GM20000 (cell line): ENCODE data around the gene TREX2.

ENCODE experiments used
- DNase-seq: peaks from one replicate; pipeline ENCODE4 v3.0.0; 2012; ENCODE audit warnings: low spot score
- CTCF ChIP-seq: IDR thresholded peaks from 2 replicates; pipeline ENCODE4 v1.5.1; 2012; ENCODE audit warnings: mild to moderate bottlenecking, control low read depth; ENCODE audit errors: extremely low read depth, missing control alignments

Gene TREX2

DNA sequence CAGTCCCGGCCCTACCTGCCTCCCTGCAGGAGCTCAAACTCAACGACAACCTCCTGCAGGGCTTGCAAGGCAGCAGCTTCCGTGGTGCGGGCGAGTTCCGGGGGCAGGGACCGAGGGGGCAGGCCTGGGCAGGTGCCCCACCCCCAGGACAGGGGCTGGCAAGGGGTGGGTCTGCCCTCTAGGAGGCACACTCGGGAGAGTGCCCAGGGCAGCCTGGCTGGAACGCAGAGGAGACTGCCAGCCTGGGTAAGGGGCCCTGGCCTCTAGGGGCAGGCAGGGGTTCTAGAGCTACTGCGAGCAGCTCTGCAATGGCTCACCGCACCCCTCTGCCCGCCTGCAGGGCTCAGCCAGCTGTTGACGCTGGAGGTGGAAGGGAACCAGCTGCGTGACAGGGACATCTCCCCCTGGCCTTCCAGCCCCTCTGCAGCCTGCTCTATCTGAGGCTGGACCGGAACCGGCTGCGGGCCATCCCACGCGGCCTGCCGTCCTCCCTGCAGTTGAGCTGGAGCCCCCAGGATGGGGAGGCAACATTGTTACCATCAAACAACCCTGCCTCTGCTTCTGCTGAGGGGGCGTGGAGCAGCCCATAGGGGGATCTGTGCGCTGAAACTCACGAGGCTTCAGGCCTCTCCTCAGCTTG lies 36.6 kb upstream of the TREX2 start:
- no peak for DNase-seq
- TF ChIP-seq CTCF: no peak

DNA sequence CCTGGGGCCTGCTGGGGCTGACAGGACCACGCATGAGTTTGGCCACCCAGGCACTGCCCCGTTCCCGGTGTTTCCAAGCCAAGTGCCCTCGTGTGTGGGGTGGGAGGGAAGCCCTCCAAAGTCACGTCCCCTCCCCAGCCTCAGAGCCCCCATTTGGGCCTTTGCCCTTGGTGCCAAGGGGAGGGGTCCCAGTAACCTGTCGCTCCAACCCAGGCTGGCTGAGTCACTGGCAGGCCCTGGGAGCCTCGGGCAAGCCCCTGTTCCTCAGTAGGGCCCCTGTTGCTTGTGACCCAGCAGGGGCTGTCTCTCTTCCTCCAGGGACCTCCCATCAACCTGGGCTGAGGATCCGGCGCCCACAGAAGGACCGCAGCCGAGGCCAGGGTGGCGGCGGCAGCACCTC lies 35.2 kb upstream of the TREX2 start:
- no peak for DNase-seq
- no peak for TF ChIP-seq CTCF

DNA sequence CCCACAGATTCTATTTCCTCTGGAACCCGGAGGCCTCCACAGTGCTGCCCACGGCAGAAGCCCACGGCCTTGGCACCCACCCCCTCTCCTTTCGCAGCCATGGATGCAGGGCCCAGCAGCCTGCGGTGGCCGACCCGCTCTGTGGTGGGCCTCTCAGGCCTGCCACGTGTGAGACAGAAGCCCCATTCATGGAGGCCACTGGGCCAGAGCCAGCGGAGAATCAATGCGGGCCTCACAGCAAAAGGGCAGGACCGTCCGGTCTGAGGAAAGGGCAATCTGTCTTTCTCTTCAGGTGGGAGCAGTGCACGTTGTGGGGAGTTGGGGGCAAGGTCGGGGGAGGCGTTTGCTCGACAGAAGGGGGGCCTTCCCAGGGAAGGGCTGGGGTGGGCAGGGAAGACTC lies 32.9 kb upstream of the TREX2 start:
- no peak for TF ChIP-seq CTCF
- DNase-seq: no peak

DNA sequence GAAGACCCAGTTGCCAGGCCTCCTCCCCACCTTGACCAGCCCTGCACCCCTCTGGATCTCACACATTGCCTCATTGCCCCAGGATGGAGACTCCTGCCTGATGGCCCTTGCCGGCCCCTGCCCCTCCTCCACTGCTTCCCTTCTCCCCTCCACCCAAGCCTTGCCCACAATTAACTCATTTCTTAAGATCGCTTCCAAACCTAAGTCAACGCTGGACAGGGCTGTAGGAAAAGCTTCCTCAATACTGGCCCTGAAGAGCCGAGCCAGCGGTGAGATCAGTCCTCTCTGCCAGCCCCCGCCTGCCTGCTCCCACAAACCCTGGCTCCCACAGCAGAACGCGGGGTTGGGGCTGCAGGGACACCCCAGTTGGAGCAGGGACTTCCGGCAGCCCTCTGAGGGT lies 32.0 kb upstream of the TREX2 start:
- no peak for DNase-seq
- TF ChIP-seq CTCF: no peak

DNA sequence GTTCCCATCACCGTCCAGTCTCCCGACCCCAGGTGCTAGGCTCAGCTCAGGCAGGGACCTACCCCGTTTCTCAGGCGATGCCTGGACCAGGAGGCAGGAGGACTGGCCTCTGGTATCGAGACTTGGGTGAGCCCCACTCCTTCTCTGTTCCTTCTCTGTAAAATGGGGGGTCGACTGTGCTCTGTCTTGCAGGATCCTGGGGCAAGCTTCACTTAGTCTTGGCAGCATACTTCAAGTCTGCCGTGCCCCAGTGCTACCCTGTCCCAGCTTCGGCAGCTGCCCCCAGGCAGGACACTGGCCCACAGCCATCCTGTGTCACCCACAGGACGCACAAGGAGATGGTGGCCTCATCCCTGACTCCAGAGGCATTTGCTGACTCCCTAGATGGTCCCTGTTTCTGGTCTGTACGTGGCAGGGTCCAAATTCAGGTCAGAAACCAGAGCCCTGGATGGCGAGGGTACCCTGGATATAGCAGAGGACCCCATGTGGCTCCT lies 31.6 kb upstream of the TREX2 start:
- no peak for DNase-seq
- TF ChIP-seq CTCF: no peak

DNA sequence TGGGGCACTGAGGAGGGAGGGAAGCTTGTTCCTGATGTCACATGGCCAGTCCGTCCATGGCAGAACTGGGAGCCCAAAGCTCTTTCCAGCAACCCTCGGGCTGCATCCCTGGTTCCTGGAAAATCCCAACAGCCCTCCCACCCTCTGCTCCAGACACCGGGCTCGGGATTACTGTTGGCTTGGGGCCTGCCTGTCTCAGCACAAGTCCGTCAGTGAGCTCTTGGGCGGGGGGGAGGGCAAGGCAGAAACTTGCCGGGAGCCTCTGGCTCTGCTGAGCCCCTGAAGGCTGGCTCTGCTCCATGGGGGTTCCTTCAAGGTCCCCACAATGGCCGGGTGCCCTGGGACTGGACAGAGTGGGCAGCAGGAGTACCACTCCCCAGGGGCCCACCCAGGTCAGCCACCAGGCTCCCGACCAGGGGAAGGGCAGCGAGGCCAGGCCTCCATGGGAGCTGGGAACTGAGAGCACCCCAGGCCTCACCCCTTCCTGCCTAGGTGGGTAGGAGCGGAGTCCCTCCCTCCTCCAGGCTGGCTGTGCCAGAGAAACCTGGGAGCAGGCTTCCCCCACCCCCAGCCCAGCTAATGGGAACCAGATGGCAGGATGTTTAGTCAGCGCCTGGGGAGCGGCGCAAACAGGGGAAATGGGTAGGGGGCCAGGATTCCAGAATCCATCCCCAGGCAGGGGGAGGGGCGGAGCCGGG lies 31.0 kb upstream of the TREX2 start:
- no peak for TF ChIP-seq CTCF
- no peak for DNase-seq

GRCh38 chrX:153475751-153476281 lies 30.0 kb upstream of the TREX2 start:
- DNase-seq: no peak
- no peak for TF ChIP-seq CTCF
